Neural progenitor cell (in vitro differentiated cells): ENCODE results near the gene RSU1. TPM values are rescaled to one million over a fixed set of nuclear protein-coding genes. Genes with fewer than 3 reads are reported as not detected.

Experiments
- DNase-seq: peaks from one replicate; pipeline ENCODE4 v3.0.0-alpha.2; 2016; ENCODE audit warnings: low spot score
- H2AFZ ChIP-seq: fragments of 200-600 bp; sonication (generic); replicated peaks from 2 replicates; pipeline ENCODE4 v1.6.1; 2016; ENCODE audit warnings: antibody characterized with exemption
- H3F3A ChIP-seq: fragments of 200-600 bp; sonication (generic); 2 replicates; pipeline ENCODE4 v1.6.1; 2016; ENCODE audit warnings: antibody characterized with exemption, low read depth
- H3K27ac ChIP-seq: fragments of 200-600 bp; sonication (generic); 2 replicates; pipeline ENCODE4 v1.5.1; 2016; ENCODE audit warnings: mild to moderate bottlenecking
- H3K27me3 ChIP-seq: fragments of 200-600 bp; sonication (generic); 2 replicates; pipeline ENCODE4 v1.6.1; 2016; ENCODE audit warnings: mild to moderate bottlenecking, moderate library complexity
- H3K36me3 ChIP-seq: fragments of 200-600 bp; sonication (generic); 2 replicates; pipeline ENCODE4 v1.5.1; 2016
- H3K4me1 ChIP-seq: fragments of 200-600 bp; sonication (generic); 2 replicates; pipeline ENCODE4 v1.6.1; 2016; ENCODE audit warnings: mixed run types
- H3K4me2 ChIP-seq: fragments of 200-600 bp; sonication (generic); 2 replicates; pipeline ENCODE4 v1.6.1; 2016
- H3K4me3 ChIP-seq: fragments of 200-600 bp; sonication (generic); 2 replicates; pipeline ENCODE4 v1.5.1; 2016
- H3K79me2 ChIP-seq: fragments of 200-600 bp; sonication (generic); 2 replicates; pipeline ENCODE4 v1.6.1; 2016; ENCODE audit warnings: low read depth
- H3K9ac ChIP-seq: fragments of 200-600 bp; sonication (generic); 2 replicates; pipeline ENCODE4 v1.6.1; 2016
- H3K9me3 ChIP-seq: fragments of 200-600 bp; sonication (generic); 2 replicates; pipeline ENCODE4 v1.5.1; 2016; ENCODE audit warnings: low read depth
- H4K20me1 ChIP-seq: fragments of 200-600 bp; sonication (generic); 2 replicates; pipeline ENCODE4 v1.6.1; 2016; ENCODE audit warnings: low read depth
- H3K27ac Mint-ChIP-seq: 3 replicates; pipeline ENCODE4 v1.8.0; 2021; ENCODE audit warnings: mixed read lengths
- H3K27me3 Mint-ChIP-seq: 2 replicates; pipeline ENCODE4 v1.8.0; 2022; ENCODE audit warnings: low read depth, mild to moderate bottlenecking, inconsistent platforms, moderate library complexity, mixed read lengths; ENCODE audit not compliant: insufficient read depth
- H3K36me3 Mint-ChIP-seq: 3 replicates; pipeline ENCODE4 v1.8.0; 2021; ENCODE audit warnings: mixed read lengths
- H3K4me1 Mint-ChIP-seq: 3 replicates; pipeline ENCODE4 v1.8.0; 2021; ENCODE audit warnings: mixed read lengths
- H3K4me3 Mint-ChIP-seq: 3 replicates; pipeline ENCODE4 v1.8.0; 2021; ENCODE audit warnings: mild to moderate bottlenecking, moderate library complexity, mixed read lengths
- H3K9me3 Mint-ChIP-seq: 3 replicates; pipeline ENCODE4 v1.8.0; 2020; ENCODE audit warnings: mixed read lengths
- CTCF ChIP-seq: fragments of 200-600 bp; sonication (generic); IDR thresholded peaks from 2 replicates; pipeline ENCODE4 v1.5.1; 2017; ENCODE audit warnings: antibody characterized with exemption, mild to moderate bottlenecking
- EZH2 ChIP-seq: fragments of 200-600 bp; sonication (generic); IDR thresholded peaks from 2 replicates; pipeline ENCODE4 v1.6.1; 2017; ENCODE audit warnings: antibody characterized with exemption, mild to moderate bottlenecking, moderate library complexity
- EZH2phosphoT487 ChIP-seq: fragments of 200-600 bp; sonication (generic); IDR thresholded peaks from 2 replicates; pipeline ENCODE4 v1.6.1; 2017; ENCODE audit warnings: antibody characterized with exemption
- total RNA-seq: library from RNA; depleted of rRNA; stranded (reverse); fragments of >200 nt; gene quantifications from 2 replicates; pipeline ENCODE4 v1.2.3, GENCODE V29; 2015; ENCODE audit warnings: low replicate concordance

Gene RSU1
- 9.6 and 18.5 TPM in 2 replicates for total RNA-seq

- DNase-seq, result peak; percentile 100
- H2AFZ ChIP-seq, result peak within 1 kb of the TSS; percentile 81
- peak within 1 kb of the TSS; percentile 93 for H3K27ac Mint-ChIP-seq
Observed at GRCh38 chr10:16817125-16818019, at the start of gene RSU1. Gene RSU1, minus strand, starts transcription at chr10:16817424. Its CDS starts 343 bp downstream, at chr10:16817081.

GRCh38 chr10:16866541-16867275 lies 49.5 kb upstream of the RSU1 start:
- H3K27ac ChIP-seq, result no peak overlapping the region
- peaks cover 21% of the 10 kb centered on the region for H3K4me1 ChIP-seq
- H3K9me3 Mint-ChIP-seq, result no peaks in the 10 kb centered on the region
- H3K79me2 ChIP-seq, result no peaks in the 10 kb centered on the region
- H3K36me3 Mint-ChIP-seq, result peaks cover 5% of the 10 kb centered on the region
- no peaks in the 10 kb centered on the region for H4K20me1 ChIP-seq
- H3K4me2 ChIP-seq, result no peak overlapping the region
- no peaks in the 10 kb centered on the region for H3K27me3 ChIP-seq
- no peak overlapping the region for H3K27ac Mint-ChIP-seq
- H2AFZ ChIP-seq, result no peak overlapping the region
- no peak overlapping the region for H3K4me3 Mint-ChIP-seq
- no peaks in the 10 kb centered on the region for H3K9me3 ChIP-seq
- no peak overlapping the region for H3K4me3 ChIP-seq
- H3F3A ChIP-seq, result no peaks in the 10 kb centered on the region
- TF ChIP-seq CTCF, result no peak
- H3K27me3 Mint-ChIP-seq, result peaks cover 3% of the 10 kb centered on the region
- no peak for DNase-seq
- no peak overlapping the region for H3K9ac ChIP-seq
- H3K4me1 Mint-ChIP-seq, result peaks cover 34% of the 10 kb centered on the region
- no peaks in the 10 kb centered on the region for H3K36me3 ChIP-seq

More at GRCh38 chr10:16817125-16818019, at the start of gene RSU1:
- H3K4me1 ChIP-seq, result no peaks in the 10 kb centered on the region
- no peak within 1 kb of the TSS for H3K27ac ChIP-seq
- peak within 1 kb of the TSS; percentile 43 for H3K9ac ChIP-seq
- peaks cover 9% of the 10 kb centered on the region for H3K9me3 Mint-ChIP-seq
- no peaks in the 10 kb centered on the region for H4K20me1 ChIP-seq
- no peak for TF ChIP-seq EZH2phosphoT487
- no peak for TF ChIP-seq CTCF
- TF ChIP-seq EZH2, result no peak
- H3K27me3 Mint-ChIP-seq, result peaks cover 2% of the 10 kb centered on the region
- peak within 1 kb of the TSS; percentile 87 for H3K4me2 ChIP-seq
- H3K4me3 Mint-ChIP-seq, result peak within 1 kb of the TSS; percentile 96
- H3K27me3 ChIP-seq, result peaks cover 15% of the 10 kb centered on the region
- peaks cover 11% of the 10 kb centered on the region for H3K4me1 Mint-ChIP-seq
- H3K36me3 Mint-ChIP-seq, result no peaks in the 10 kb centered on the region
- no peaks in the 10 kb centered on the region for H3F3A ChIP-seq
- peak within 1 kb of the TSS; percentile 66 for H3K4me3 ChIP-seq
- H3K9me3 ChIP-seq, result no peaks in the 10 kb centered on the region
- H3K79me2 ChIP-seq, result peaks cover 13% of the 10 kb centered on the region
- H3K36me3 ChIP-seq, result peaks cover 3% of the 10 kb centered on the region

- Mint-ChIP-seq H3K4me1 (peaks cover 34% of the 10 kb centered on the region), H3K27ac (no peak overlapping the region), H3K4me3 (no peak overlapping the region), H3K27me3 (peaks cover 3% of the 10 kb centered on the region), H3K36me3 (peaks cover 5% of the 10 kb centered on the region), H3K9me3 (no peaks in the 10 kb centered on the region)
- H3F3A ChIP-seq, result no peaks in the 10 kb centered on the region
- no peak overlapping the region for H2AFZ ChIP-seq
- H3K4me2 ChIP-seq, result no peak overlapping the region
- H4K20me1 ChIP-seq, result no peaks in the 10 kb centered on the region
- H3K36me3 ChIP-seq, result no peaks in the 10 kb centered on the region
- no peak overlapping the region for H3K4me3 ChIP-seq
- peaks cover 21% of the 10 kb centered on the region for H3K4me1 ChIP-seq
- no peak overlapping the region for H3K27ac ChIP-seq
- no peaks in the 10 kb centered on the region for H3K9me3 ChIP-seq
- no peak for TF ChIP-seq EZH2phosphoT487
- no peak for TF ChIP-seq CTCF
- TF ChIP-seq EZH2, result no peak
- H3K9ac ChIP-seq, result no peak overlapping the region
- DNase-seq, result no peak
- no peaks in the 10 kb centered on the region for H3K27me3 ChIP-seq
- no peaks in the 10 kb centered on the region for H3K79me2 ChIP-seq
Observed at GRCh38 chr10:16865766-16866165, 48.5 kb upstream of the RSU1 start.
